OCI-LY1 (cell line): ENCODE measurements around the gene CYP4A22.
"Not testable (repeated sequence)": the region's sequence is repeated elsewhere in the genome, so short reads cannot be mapped to it uniquely, and the experiment has no call there.

Source experiments
- EZH2 ChIP-seq: fragments of 200-600 bp; sonication (generic), shearing (Covaris generic); IDR thresholded peaks from 2 replicates; pipeline ENCODE4 v1.8.0; 2017; ENCODE audit warnings: borderline replicate concordance, mixed run types, mild to moderate bottlenecking, antibody characterized with exemption, low read length, moderate library complexity, mixed read lengths
- TF ChIP-seq, protein P1 (sequence below): fragments of 200-600 bp; sonication (generic), shearing (Covaris generic); IDR thresholded peaks from 2 replicates; pipeline ENCODE4 v1.5.1; 2017; ENCODE audit warnings: mild to moderate bottlenecking, antibody characterized with exemption, low read length, moderate library complexity, mixed read lengths

DNA sequence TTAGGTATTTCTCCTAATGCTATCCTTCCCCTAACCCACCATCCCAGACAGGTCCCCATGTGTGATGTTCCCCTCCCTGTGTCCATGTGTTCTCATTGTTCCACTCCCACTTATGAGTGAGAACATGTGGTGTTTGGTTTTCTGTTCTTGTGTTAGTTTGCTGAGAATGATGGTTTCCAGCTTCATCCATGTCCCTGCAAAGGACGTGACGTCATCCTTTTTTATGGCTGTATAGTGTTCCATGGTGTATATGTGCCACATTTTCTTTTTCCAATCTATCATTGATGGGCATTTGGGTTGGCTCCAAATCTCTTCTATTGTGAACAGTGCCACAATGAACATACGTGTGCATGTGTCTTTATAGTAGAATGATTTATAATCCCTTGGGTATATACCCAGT, 4.6 kb upstream of the CYP4A22 start:
- TF ChIP-seq, protein P1, sequence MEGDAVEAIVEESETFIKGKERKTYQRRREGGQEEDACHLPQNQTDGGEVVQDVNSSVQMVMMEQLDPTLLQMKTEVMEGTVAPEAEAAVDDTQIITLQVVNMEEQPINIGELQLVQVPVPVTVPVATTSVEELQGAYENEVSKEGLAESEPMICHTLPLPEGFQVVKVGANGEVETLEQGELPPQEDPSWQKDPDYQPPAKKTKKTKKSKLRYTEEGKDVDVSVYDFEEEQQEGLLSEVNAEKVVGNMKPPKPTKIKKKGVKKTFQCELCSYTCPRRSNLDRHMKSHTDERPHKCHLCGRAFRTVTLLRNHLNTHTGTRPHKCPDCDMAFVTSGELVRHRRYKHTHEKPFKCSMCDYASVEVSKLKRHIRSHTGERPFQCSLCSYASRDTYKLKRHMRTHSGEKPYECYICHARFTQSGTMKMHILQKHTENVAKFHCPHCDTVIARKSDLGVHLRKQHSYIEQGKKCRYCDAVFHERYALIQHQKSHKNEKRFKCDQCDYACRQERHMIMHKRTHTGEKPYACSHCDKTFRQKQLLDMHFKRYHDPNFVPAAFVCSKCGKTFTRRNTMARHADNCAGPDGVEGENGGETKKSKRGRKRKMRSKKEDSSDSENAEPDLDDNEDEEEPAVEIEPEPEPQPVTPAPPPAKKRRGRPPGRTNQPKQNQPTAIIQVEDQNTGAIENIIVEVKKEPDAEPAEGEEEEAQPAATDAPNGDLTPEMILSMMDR: not testable (repeated sequence)
- not testable (repeated sequence) for TF ChIP-seq EZH2
